ENCODE results near the gene RPL31.

RPL31 gene

DNA sequence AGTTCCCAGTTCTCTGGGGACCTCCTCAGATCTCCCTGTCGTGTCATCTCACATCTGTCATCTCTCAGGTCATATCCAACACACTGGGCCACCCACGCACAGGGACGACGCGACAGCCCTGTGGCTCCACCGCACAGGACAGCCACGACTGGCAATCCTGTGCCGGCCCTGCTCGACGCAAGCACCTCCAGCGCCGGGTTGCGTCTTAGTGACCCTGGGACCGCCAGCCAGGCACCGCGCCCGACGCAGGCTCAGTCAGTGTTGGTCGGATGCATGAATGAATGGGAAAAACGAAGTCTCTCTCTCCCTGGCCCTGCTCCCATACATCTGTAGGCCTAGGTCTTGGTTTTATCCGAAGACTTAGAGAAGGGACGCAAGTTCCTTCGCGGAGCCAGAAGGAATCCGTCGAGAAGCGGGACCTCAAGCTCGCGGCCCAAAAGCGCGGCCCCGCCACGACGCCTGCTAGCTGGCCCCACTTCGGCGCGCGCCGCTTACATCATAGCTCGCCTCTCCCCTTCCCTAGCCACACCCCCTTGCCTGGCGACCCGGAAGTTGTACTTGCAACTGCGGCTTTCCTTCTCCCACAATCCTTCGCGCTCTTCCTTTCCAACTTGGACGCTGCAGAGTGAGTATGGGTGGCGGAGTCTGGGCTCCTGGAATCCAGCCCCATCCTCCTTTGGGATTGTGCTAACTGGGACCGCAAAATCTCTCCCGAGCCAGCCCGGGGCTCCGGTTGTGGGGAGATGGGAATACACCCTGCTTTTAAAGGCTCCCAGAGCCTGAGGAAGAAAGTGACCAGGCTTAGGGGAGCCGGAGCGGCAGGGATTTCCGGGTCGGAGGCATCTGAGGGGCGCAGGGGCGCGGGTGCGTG lies at the start of gene RPL31:
TSS of gene RPL31 (plus strand) at position 599 of the 871 bp plus-strand sequence. CDS start 413 bp downstream, outside the sequence.
- peak; percentile 95 for DNase-seq (ENCODE audit: low spot score)

DNA sequence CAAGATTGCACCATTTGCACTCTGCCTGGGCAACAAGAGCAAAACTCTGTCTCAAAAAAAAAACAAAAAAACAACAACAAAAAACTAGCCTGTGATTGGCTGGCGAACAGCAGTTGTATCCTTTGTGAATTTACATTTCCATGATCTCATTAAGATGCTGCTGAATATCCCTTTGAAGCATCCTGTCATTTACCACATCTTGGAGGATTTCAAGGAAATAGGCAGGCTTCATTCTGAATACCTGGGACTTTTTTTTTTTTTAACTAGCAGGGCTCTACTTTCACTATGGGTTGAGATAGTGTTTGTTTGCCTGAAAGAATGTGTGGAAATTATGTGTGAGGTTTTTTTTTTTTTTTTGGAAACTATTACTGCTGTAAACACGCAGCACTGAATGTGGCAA lies 49.6 kb upstream of the RPL31 start:
- DNase-seq (ENCODE audit: low spot score): no peak

DNA sequence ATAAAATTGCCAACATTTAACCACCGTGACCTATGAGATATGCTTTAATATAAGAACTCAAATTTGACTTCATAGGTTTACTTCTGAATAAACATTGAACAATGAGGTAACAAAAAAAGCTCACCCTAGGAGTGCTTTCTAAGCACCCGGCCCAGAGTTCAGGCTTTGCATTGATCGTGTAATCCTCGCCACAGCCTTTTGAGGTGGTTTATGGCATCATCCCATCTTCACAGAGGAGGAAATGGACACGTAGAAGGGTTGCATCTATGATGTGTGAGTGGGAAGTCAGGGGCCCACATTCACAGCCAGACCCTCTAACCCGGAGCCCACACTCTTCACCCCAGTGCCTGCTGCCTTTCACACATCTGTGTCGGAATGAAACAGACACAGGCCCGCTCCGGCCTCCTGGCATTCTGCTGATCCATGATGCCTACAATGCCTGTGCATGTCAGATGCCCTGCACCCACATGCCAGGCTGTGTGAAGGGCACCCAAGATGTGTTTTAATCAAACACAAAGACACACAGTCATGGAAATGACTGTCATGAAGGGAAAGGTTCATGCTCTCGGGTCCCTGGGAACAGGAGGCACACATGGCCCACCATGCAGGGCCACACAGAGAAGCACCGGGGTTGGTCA lies 48.6 kb upstream of the RPL31 start:
- no peak for DNase-seq (ENCODE audit: low spot score)

DNA sequence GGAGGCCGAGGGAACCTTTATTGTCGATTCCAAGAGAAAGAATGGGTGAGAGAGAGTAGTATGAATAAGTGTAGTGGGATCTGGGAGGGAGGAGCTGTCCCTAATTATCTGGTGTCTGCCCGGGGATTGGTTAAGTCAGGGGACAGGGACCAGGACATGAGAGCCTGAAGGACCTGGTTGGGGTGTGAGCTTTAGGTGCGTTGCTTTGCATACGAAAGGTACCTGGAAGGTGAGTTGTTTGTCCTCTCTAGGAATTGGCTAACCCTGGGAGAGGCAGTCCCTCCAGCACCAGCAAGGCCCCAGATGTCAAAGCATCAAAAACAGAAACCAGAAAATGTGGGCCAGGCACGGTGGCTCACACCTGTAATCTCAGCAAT lies 48.1 kb upstream of the RPL31 start:
- no peak for DNase-seq (ENCODE audit: low spot score)

DNA sequence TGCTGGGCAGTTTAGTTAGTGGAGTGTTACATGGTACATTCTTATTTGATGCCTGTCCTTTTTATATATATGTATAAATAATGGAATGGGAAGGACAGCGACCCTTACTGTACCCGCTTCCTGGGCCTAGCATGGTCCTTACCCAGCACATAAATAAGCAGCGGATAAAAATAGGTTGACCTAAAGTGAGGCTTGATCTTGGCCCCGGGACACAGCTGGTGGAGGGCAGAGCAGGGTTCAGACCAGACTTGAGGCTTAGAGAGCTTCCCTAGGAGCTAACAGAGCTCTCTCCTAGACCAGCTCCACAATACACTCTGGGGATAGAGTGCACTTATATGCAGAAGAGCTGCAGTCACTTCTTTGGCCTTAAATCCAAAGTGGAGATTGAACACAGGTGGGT lies 46.9 kb upstream of the RPL31 start:
- DNase-seq (ENCODE audit: low spot score): no peak

DNA sequence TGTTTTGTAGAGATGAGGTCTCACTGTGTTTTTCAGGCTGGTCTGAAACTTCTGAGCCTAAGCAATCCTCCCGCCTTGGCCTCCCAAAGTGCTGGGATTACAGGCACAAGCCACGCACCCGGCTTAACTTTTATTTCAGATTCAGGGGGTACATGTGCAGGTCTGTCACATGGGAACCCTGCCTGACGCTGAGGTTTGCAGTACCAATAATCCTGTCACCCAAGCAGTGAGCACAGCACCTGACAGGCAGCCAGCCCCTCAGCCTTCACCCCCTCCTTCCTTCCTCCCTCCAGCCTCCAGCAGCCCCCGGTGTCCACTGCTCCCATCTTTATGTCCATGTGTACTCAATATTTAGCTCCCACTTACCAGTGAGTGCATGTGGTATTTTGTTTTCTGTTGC lies 46.0 kb upstream of the RPL31 start:
- no peak for DNase-seq (ENCODE audit: low spot score)

DNA sequence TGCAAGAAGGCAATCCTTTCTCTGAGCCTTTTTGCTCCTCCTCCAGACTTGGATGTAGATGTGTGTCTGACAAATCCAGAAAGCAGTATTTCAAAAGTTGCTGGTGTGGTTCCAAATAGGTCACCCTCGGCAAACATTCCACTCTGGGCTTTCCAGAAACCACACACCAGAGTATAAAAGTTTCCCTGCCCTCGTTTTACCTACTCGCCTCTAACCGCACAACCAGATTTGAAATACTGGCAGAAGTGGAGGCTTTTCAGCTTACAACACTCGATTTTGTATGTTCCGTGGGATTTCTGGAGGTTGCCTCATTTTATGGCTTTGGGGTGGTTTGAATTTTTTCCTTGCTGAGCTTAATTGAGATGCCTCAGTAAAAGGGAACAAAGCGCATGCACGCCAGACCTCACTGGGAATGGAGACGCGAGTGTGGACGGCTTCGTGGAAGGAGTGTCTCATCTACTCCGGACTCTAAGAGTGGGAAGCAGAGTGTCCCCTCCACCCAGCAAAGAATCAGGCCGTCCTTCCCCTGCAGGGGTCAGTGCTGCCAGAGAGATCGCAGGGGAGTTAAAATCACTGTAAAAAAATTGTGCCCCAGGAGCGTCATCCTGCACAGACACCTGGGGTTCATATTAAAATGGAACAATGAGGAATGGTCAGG lies 44.0 kb upstream of the RPL31 start:
- DNase-seq (ENCODE audit: low spot score): no peak

DNA sequence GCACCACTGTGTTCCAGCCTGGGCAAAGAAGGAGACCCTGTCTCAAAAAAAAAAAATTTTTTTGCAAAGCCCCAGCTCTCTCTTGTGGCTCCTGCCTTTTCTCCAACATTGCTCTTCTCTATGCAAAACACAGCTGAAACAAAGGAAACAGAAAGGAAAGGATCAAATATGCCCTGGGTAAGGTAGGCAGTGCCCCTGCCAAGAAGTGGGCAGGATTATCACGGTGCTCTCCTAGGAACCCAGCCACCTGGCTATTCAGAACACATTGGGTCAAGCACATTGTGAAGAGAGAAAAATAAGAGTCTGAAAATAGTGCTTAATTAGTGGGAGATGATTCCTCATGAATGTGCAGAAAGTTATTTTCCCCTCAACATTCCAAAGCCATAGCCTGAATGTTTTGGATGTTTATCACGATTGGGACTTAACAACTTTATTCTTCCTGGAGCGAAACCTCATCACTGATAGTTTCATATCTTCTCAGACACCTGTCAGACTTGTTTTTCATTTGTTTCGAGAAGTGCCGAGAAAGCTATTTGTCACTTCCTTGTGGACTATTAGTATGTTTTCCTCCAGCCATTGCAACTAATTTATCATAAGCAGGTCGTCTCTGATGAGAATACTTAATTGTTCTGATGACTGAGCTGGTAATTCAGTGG lies 42.7 kb upstream of the RPL31 start:
- no peak for DNase-seq (ENCODE audit: low spot score)

DNA sequence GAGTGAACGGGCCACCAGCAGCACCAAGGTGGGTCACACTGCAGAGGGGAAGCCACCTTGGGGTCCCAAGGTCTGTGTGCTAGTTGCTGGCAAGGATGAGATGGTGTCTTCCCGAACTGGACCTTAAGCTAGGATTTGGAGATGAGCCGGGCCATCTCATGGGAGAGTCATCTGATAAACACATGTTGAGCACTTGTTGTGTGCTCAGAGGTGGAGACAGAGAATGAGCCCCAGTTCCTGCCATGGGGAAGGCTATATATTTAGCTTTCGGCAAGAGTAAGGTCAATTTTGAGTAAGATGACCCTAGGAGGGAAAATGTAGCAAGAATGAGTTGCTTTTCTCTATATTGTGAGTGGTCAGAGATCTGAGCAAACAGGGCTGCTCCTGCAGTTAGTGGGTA lies 41.4 kb upstream of the RPL31 start:
- no peak for DNase-seq (ENCODE audit: low spot score)

DNA sequence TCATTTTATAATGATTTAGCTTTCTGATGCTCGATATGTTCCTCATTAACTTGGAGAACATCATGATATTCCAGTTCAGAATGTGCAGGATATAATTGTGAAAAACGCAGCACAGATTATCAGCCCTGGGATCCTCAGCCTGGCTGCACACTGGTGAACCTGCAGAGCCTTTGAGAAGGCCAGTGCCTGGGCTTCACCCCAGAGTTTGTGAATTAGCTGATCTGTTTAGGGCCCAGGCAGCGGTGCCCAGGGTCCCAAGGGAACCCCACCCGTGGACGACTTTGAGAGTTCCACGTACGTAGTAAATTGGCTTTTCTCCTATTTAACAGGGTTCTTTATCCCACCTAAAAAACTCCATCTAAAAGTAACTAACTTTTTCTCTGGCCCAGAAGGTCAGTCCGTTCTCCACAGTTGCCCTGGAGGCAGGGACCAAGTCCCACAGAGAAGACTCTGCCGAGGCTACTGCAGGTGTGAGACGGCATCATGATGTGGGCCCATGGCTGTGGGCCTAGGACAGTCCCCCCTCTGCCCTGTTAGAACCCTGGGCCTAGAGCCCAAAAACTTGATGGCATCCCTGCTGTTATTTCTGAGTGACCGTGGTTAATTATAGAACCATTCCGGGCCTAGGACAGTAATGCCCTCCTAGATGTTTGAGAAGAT lies 39.6 kb upstream of the RPL31 start:
- DNase-seq (ENCODE audit: low spot score): no peak

DNA sequence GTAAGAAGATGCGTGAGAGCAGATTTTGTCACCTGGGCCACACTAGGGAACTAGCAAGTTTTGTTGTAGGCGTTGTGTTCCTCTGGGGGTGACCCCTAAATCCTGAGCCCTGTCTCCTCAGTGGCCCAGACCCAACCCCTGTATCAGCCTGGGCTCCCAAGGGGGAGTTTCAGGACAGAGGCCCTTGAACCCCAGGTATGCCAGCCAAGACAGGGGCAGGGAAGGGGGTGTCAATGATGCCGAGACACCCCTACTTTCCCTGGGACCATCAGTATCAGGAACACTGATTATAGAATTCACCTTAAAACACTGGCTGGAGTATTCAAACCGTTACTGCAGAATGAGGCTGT lies 39.1 kb upstream of the RPL31 start:
- no peak for DNase-seq (ENCODE audit: low spot score)

DNA sequence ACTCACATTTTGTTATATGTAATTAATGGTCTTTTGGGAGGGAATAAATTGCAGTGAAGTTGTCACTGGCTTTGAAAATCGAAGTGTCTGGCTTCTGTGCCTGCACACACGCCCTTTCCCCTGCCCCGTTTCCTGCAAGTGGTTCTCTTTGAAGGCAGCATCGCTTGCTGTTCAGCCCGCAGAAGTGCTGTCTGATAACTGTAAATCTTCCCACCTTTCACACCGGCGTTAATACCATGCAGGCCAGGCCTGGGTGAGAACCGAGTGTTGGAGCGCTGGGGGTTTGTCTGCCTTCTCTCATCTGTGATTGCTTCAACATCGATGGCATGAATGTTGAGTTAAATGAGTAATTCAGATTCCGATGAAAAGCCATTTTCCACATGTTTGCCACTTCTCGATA lies 37.9 kb upstream of the RPL31 start:
- DNase-seq (ENCODE audit: low spot score): no peak

DNA sequence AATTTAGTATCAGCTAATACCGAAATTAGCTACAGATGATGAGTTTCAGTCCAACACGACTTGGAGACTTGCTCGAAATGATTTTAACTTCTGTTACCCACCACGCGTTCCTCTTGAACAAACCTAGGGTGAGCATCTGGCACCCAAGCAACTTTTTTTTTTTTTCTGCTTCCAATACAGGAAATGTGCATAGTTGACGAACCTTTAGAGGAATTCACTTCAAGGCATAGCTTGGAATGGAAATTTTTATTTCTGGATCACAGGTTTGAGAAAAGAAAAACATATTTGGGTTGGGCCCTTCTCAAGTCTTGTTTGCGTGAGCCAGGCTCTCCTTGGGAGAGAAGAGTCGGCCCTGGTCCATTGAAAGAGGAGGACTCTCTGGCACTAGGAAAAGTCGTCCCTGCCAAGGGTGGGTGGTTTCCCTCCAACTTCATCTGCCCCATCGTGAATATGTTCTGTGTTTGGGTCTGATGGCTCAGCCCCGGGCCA lies 37.4 kb upstream of the RPL31 start:
- DNase-seq (ENCODE audit: low spot score): no peak

DNA sequence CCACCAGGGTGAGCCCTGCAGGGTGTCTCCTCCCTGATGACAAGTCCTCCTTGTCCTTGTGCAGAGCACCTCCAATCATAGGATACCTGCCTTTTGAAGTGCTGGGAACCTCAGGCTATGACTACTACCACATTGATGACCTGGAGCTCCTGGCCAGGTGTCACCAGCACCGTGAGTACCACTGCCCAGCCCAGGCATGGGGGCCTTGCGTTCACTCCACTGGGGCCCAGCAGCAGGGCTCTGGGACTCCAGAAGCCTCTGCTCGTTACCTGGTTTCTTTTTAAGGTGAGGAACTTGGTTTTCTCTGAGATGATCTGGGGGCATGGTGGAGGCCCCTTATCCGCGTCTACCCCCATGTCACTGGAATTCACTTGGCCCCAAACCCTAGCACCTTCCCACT lies 36.5 kb upstream of the RPL31 start:
- no peak for DNase-seq (ENCODE audit: low spot score)

DNA sequence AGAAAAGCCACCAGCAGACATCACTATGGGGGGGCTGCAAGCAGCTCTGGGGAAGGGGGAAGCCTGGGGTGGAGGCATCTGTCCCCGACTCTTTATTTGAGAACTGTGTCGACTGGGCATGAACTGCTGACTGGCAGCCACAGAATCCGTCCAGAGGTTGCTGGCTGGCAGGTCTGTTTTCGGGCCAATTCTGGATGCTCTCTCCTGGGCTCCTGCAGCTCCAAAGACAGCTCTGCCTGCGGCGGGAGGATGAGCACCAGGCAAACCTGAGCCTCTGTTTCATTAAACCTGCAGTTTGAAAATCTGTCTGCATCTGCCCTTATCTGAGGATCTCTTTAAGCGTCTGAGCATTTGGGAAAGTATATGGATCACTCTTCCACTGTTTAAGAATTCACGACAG lies 34.4 kb upstream of the RPL31 start:
- DNase-seq (ENCODE audit: low spot score): no peak

DNA sequence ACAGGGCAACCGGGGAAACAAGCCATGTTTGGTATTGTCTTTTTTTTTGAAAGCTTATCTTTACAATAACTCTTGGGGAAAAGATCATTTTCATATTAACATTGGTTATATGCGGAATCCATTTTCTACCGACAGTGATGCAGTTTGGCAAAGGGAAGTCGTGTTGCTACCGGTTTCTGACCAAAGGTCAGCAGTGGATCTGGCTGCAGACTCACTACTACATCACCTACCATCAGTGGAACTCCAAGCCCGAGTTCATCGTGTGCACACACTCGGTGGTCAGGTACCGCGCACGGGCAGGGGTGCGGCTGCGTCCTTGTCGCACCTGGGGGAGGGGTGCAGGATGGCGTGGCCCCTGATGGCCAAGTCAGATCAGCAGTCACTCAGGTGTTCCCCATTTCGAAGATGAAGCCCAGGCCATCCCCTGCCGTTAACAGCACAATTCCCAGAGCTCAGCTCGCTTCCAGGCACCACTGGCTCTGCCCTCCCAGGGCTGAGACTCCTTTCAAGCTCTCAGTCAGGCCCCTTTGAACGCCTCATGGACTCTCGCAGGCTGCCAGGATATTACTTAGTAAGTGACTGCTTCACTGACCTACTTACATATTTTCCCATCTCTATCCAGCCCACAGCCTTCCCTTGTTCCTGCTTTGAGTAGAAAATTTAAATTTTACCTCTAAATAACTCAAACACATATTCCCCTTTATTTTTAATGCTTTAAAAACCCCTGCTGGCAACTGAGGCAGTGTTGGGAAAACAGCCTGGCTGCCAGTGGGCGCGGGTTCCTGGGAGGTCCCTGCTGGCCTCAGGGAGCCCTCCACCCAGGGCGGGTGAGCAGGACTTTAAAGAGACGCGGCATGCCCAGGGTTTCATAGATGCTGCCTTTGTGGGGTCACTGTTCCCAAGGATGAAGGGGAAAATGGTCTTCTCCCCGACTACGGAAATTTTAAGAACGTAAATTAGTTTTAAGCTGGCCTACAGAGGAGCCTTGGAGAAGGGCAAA lies 33.6 kb upstream of the RPL31 start:
- DNase-seq (ENCODE audit: low spot score): no peak

DNA sequence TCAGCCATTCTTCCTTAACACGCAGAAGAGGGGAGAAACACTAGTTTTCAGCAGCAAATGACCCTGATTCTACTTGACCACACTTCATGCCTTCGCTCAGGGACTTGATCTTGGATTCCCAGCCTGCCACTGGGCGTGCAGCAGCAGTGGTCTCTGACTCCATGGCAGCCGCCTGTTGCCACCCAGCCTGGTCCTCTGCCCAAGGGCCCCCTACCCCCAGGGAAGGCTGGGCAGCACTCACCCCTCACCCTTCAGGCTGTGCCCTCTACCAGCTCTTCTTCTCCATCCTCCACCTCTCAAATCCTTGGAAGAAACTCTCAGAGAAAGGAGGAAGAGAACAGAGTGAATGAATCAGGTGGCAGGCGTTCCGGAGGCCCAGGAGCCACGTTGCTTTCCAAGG lies 32.1 kb upstream of the RPL31 start:
- no peak for DNase-seq (ENCODE audit: low spot score)

DNA sequence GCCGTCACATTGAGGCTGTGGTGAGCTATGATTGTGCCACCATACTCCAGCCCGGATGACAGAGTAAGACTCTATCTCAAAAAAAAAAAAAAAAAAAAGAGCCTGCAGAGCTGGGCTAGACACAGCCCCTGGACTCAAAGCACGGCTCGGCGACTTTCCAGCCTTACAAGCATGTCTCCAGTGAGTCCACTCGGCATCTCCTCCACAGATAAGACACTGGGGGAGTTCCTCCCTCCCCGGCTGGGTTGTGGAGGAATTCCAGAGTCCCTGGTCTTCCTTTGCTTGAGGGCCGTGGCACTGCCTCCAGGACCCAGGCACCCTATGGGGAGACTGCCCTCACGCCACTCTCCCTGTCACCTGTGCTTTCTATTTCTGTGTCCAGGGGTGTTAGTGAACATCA lies 30.9 kb upstream of the RPL31 start:
- DNase-seq (ENCODE audit: low spot score): no peak

DNA sequence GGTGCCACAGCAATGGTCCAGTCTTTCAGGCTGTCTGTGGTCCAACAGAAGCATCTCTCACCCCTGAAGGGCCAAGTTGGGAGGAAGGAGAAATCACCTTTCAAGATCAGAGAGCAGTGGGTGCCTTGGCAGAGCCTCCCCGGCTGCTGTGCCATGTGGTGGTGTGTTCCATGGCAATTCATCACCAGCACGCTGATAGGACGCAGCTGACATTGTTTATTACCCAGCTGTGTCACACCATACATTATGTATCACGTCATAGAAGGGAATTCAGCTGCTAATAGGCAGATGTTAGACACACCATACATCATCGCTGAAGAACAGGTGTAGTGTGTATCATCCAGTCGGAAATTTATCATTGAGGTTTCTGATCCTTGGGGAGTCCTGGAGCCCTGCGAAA lies 29.6 kb upstream of the RPL31 start:
- no peak for DNase-seq (ENCODE audit: low spot score)

DNA sequence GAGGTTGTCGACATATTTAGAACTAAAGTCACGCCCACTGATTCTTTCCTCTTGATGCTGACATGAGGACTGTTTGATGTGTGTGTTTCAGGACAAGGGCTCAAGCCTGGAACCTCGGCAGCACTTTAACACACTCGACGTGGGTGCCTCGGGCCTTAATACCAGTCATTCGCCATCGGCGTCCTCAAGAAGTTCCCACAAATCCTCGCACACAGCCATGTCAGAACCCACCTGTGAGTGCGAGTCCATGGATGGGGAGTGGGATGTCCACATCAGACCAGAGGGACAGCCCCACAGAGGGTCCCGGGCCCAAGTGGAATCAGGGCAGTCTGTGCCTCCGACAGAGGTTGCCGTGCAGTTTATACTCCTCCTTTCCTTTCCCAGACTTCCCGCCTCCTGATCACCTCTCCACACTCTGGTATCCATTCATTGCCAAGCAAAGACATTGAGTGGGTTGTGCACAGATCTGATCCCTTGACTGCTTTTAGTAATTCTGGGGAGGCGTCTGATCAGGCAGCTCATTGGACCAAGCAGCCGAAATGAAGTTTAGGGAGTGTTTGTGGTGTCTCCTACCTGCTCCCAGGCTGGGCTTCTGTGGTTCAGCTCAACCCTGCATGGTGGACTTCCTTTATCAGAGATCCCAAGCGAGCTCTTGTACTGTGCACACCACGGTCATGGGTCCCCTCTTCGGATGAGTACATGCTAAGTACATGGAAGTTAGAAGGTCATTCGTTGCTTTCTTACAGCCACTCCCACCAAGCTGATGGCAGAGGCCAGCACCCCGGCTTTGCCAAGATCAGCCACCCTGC lies 27.2 kb upstream of the RPL31 start:
- DNase-seq (ENCODE audit: low spot score): no peak
